HG03095 (cell line): Measurements from ENCODE around the gene DOCK9.
"Not testable (repeated sequence)": the region's sequence is repeated elsewhere in the genome, so short reads cannot be mapped to it uniquely, and the experiment has no call there.

Source experiments
- ATAC-seq: cut with Tn5 transposase; IDR thresholded peaks from one replicate; pipeline ENCODE4 v1.9.1; 2021; ENCODE audit warnings: moderate library complexity; ENCODE audit not compliant: unreplicated experiment

DOCK9 gene

DNA sequence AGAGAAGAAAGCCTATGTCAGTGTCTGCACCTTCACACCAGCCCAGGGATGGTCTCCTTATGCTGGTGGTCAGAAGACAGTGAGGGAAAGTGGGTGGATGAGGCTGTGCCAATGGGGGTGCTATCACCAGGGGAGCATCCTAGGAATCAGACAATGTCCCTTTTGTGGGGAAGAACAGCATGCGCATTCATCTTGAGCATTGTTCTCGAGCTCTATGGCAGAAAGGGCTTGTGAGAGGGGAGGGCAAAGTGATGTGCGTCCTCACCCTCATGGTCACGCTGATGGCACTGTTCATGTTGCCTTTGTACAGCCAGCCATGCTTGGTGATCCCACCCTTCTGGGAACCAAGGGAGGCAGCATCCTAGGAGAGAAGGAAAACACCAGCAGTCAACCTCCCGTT lies 56.1 kb downstream of the DOCK9 start:
- ATAC-seq, result no peak

DNA sequence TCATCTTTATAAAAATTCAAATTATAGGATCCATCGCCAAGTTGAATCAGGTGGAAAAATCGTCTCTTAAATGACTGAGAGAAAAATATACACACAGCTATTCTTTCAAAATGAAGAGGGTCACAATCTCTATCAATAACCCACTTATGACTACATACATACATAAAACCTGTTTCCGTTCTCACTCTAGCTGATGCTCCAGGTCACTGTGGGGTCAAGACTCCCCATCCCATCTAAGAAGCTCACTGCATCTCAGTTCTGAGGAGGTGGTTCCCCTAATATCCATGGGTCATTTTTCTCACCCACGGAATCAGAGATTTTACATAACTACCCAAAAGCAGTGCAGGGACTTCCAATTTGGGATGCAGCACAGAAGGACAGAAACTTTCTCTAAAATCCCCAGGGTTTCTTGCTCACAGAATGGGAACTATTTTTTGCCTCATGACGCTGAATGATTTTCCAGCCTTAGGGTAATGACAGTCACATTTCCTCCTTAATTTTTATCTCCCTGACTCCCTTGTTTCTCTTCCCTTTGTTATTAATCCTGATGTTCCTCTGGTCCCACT lies 56.8 kb downstream of the DOCK9 start:
- ATAC-seq, result no peak

GRCh38 chr13:98919566-98919965 lies 58.3 kb downstream of the DOCK9 start:
- ATAC-seq, result no peak

DNA sequence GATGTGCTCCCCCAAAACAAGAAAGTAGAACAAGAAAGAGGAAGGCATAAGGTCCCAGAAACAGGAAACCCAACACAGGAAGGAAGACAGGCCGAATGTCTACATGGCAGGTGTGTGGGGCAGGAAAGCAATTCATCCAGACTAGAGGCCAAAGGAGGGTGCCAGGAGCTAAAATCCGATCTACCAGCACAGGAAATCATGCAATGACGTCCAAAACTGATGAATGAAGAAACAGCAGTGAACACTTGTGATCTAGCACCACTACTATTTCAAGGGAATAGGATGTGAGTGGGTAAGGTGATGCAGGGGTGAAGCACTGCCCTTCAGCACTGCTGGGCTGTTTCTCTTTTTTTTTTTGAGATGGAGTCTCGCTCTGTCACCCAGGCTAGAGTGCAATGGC lies 59.1 kb downstream of the DOCK9 start:
- no peak for ATAC-seq

GRCh38 chr13:98917116-98917515 lies 60.7 kb downstream of the DOCK9 start:
- ATAC-seq, result no peak

- no peak for ATAC-seq
Observed at GRCh38 chr13:98916403-98916802, 61.5 kb downstream of the DOCK9 start.

GRCh38 chr13:98915981-98916380 lies 61.9 kb downstream of the DOCK9 start:
- ATAC-seq, result no peak

- ATAC-seq, result no peak
Observed at GRCh38 chr13:98915563-98915962, 62.3 kb downstream of the DOCK9 start.

- no peak for ATAC-seq
Observed at GRCh38 chr13:98913741-98914140, 64.1 kb downstream of the DOCK9 start.

- no peak for ATAC-seq
Observed at GRCh38 chr13:98912846-98913245, 65.0 kb downstream of the DOCK9 start.

- no peak for ATAC-seq
Observed at GRCh38 chr13:98910501-98910951, 67.3 kb downstream of the DOCK9 start.

DNA sequence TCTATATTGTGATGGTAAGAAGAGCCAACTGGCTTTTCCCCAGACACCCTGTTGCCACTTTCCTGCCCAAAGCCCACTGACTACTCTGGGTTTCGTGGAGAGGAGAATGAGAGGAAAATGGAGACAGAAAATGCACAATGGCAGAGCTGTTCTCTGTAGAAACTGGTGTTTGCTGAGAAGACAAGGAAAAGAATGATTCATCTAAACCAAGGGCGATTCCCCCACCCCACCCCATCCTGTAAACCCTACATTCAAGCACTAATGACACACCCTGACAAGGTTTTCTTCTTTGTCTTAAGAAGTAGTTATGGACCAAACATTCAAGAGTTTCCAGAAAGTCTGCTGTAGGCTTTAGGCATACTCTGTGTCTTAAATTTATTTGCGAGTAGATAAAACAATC lies 68.8 kb downstream of the DOCK9 start:
- ATAC-seq, result no peak

DNA sequence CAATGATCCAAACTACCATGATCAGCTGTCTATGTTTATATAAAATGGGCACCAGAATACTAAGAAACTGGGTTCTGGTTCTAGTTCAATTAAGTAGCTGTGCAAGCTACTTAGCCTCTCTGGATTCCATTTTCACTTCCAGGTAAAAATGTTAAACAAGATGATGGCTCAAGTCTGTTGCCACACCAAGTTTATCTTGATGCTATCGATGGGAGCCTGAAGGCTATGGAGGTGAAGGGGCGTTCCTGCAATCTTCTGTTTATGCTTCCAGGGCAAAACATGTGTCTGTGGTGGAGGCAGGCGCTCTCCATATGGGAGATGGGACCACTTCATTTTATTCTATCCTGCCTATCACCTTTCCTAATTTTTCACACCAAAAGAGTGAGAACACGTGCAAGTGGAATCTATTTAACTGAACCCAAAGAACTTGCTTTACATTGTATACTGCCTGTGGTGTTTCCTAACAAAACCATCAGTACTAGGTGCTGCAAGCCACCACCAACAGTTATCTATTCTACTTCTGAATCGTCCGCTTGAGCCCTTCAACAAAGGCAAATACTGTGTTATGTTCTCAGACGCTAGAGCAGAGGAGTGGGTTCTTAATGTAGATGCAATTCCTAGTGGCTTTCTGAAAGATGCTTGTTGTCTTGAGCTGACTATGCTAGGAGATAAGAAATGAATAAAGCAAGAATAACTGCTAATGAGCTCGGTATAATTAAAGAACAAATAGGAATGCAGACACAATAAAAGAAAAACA lies 70.9 kb downstream of the DOCK9 start:
- ATAC-seq, result no peak

DNA sequence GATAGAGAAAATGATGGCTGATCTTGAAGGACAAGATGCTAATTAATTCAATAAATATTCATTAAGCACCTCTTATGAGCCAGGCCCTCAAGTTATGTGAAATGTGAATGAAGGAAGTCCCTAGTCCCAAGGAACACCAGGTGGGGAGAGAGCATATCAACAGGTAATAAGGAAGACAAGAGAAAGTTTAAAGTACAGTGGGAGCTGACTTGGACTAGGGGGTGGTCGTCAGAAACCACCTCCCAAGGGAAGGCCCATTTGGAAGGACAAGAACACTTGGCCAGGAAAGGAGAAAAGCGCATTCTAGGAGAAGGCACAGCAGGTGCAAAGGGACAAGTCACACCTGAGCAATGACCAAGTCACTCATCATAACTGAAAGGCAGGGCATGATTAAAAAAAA lies 72.7 kb downstream of the DOCK9 start:
- ATAC-seq, result no peak

GRCh38 chr13:98900442-98900841 lies 77.4 kb downstream of the DOCK9 start:
- ATAC-seq, result no peak

DNA sequence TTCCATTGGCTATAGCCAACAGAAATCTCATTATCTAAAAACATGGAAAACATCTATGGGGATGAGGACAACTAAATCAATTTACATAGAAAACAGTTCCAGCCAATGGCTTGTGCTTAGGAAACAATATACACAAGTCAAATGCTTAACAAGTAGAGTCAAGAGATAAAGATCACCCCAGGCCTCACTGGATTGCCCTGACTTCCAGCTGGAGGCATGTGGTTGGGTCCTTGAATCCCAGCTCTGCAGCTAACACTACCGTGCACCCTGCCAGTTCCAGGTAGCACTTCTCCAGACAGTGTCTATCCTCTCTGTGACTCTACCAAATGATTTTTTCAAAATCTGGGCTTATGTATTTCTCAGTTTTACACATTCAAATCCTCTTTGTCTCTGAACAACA lies 80.2 kb downstream of the DOCK9 start:
- no peak for ATAC-seq

GRCh38 chr13:98896868-98897144 lies 81.1 kb downstream of the DOCK9 start:
- no peak for ATAC-seq

- no peak for ATAC-seq
Observed at GRCh38 chr13:98896083-98896867, 81.6 kb downstream of the DOCK9 start.

DNA sequence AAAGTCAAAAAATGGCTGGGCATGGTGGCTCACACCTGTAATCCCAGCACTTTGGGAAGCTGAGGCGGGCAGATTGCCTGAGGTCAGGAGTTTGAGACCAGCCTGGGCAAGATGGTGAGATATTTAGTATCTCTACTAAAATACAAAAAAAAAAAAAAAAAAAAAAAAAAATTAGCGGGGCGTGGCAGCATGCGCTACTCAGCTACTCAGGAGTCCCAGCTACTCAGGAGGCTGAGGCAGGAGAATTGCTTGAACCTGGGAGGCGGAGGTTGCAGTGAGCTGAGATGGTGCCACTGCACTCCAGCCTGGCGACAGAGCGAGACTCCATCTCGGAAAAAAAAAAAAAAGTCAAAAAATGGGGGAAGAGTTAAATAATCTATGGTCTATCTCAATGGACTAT lies 83.0 kb downstream of the DOCK9 start:
- ATAC-seq, result not testable (repeated sequence)

DNA sequence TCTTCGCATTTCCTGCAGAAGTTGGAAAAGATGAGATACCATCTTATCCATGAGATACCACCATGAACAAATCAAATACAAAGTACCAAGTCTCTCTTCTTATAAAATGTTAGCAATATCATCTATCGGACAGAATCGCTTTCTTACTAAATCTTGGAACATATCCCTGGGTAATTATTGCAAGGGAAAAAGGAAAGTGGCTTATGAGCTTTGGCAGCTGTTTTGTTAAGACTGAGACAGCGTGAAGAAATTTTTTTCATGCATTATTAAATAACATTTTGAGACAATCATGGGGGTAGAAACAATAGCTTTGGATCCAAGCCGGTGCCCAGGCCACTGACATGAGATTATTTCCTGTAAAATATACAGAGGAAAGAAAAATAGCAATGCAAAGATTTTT lies 84.5 kb downstream of the DOCK9 start:
- no peak for ATAC-seq

DNA sequence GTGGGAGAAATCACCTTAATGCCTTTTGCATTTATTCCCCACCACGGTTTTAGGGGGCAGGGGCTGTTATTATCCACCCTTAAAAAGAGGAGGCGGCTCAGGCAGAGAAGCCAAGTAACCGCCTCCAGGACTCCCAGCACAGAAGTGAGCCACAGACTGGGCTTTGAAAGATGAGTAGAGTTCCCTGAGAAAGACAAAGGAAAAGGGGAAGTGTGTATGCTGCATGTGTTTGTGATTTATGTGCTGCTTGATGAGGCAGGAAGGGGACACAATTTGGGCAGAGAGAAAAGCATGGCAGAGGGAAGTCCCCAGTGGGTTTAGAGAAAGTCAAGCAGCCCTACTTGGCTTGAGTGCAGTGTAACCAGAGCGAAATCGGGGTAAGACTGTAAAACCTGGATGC lies 85.0 kb downstream of the DOCK9 start:
- ATAC-seq, result no peak

GRCh38 chr13:98892077-98892476 lies 85.8 kb downstream of the DOCK9 start:
- ATAC-seq, result no peak
